Stomach smooth muscle (tissue), 2 donors: Measurements from ENCODE around the gene MACF1.

Source experiments
- H3K27ac ChIP-seq: one replicate; pipeline ENCODE4 v1.7.0; 2013; ENCODE audit warnings: mild to moderate bottlenecking, low read length, inconsistent platforms
- H3K27me3 ChIP-seq, 2 donors: one replicate each; pipeline ENCODE4 v1.7.0; 2013; ENCODE audit warnings: low read length in 2 of 2; ENCODE audit not compliant: insufficient read depth in 2 of 2, control insufficient read depth in 1 of 2
- H3K36me3 ChIP-seq, 2 donors: one replicate each; pipeline ENCODE4 v1.7.0; 2013; ENCODE audit warnings: low read length in 2 of 2; ENCODE audit not compliant: control insufficient read depth in 2 of 2, insufficient read depth in 2 of 2
- H3K4me1 ChIP-seq: one replicate; pipeline ENCODE4 v1.7.0; 2013; ENCODE audit warnings: low read length; ENCODE audit not compliant: control insufficient read depth, insufficient read depth
- H3K4me3 ChIP-seq, 2 donors: one replicate each; pipeline ENCODE4 v1.7.0; 2013; ENCODE audit warnings: low read length in 2 of 2
- H3K9ac ChIP-seq, 2 donors: one replicate each; pipeline ENCODE4 v1.7.0; 2013; ENCODE audit warnings: low read length in 2 of 2, mild to moderate bottlenecking in 1 of 2
- H3K9me3 ChIP-seq, 2 donors: one replicate each; pipeline ENCODE4 v1.7.0; 2013; ENCODE audit warnings: low read length in 2 of 2; ENCODE audit not compliant: control insufficient read depth in 2 of 2
- donor health status: healthy.
- donor health status: Pancreatic carcinoma.

Gene MACF1

GRCh38 chr1:39214998-39215873, 10.7 kb downstream of the MACF1 start:
- H3K27me3 ChIP-seq = no peaks in the 10 kb centered on the region
- no peaks in the 10 kb centered on the region for H3K36me3 ChIP-seq
- H3K4me1 ChIP-seq = peaks cover 28% of the 10 kb centered on the region
- no peak overlapping the region for H3K9ac ChIP-seq
- H3K27ac ChIP-seq = peak overlapping the region; percentile 67
- peak overlapping the region; percentile 25 to 40 for H3K4me3 ChIP-seq
- no peaks in the 10 kb centered on the region for H3K9me3 ChIP-seq

GRCh38 chr1:39216771-39217170, 12.3 kb downstream of the MACF1 start:
- Histone ChIP-seq H3K9ac (no peak overlapping the region), H3K36me3 (no peaks in the 10 kb centered on the region), H3K9me3 (no peaks in the 10 kb centered on the region), H3K27ac (no peak overlapping the region), H3K27me3 (no peaks in the 10 kb centered on the region), H3K4me3 (no peak overlapping the region), H3K4me1 (peaks cover 28% of the 10 kb centered on the region)

GRCh38 chr1:39220891-39221870, 16.7 kb downstream of the MACF1 start:
- Histone ChIP-seq H3K27me3 (no peaks in the 10 kb centered on the region), H3K4me3 (no peak overlapping the region), H3K9me3 (no peaks in the 10 kb centered on the region), H3K36me3 (peaks cover 0 to 4% of the 10 kb centered on the region in 2 donors), H3K9ac (no peak overlapping the region), H3K4me1 (peaks cover 5% of the 10 kb centered on the region), H3K27ac (no peak overlapping the region)

GRCh38 chr1:39224295-39224829, 19.9 kb downstream of the MACF1 start:
- Histone ChIP-seq H3K9ac (no peak overlapping the region), H3K27ac (no peak overlapping the region), H3K4me3 (no peak overlapping the region), H3K36me3 (peaks cover 0 to 4% of the 10 kb centered on the region in 2 donors), H3K9me3 (no peaks in the 10 kb centered on the region), H3K27me3 (no peaks in the 10 kb centered on the region), H3K4me1 (peaks cover 3% of the 10 kb centered on the region)

GRCh38 chr1:39226836-39227235, 22.3 kb downstream of the MACF1 start:
- no peak overlapping the region for H3K27ac ChIP-seq
- peaks cover 2 to 4% of the 10 kb centered on the region in 2 donors for H3K36me3 ChIP-seq
- H3K4me3 ChIP-seq = no peak overlapping the region
- H3K4me1 ChIP-seq = peaks cover 18% of the 10 kb centered on the region
- H3K27me3 ChIP-seq = no peaks in the 10 kb centered on the region
- no peaks in the 10 kb centered on the region for H3K9me3 ChIP-seq
- no peak overlapping the region for H3K9ac ChIP-seq

- Histone ChIP-seq H3K9me3 (no peaks in the 10 kb centered on the region), H3K4me1 (peaks cover 20% of the 10 kb centered on the region), H3K4me3 (no peak overlapping the region), H3K27ac (no peak overlapping the region), H3K27me3 (no peaks in the 10 kb centered on the region), H3K36me3 (peaks cover 6 to 10% of the 10 kb centered on the region in 2 donors), H3K9ac (no peak overlapping the region)
These were observed 23.8 kb downstream of the MACF1 start for GRCh38 chr1:39228252-39228651.

- Histone ChIP-seq H3K27me3 (no peaks in the 10 kb centered on the region), H3K9ac (no peak overlapping the region), H3K36me3 (peaks cover 9 to 13% of the 10 kb centered on the region in 2 donors), H3K27ac (no peak overlapping the region), H3K4me3 (no peak overlapping the region), H3K9me3 (no peaks in the 10 kb centered on the region), H3K4me1 (peaks cover 20% of the 10 kb centered on the region)
These were observed 25.0 kb downstream of the MACF1 start for GRCh38 chr1:39229504-39229903.

GRCh38 chr1:39230261-39231190, 26.0 kb downstream of the MACF1 start:
- Histone ChIP-seq H3K4me3 (peak overlapping the region in 1 of 2 donors; percentile 25), H3K9me3 (no peaks in the 10 kb centered on the region), H3K27me3 (no peaks in the 10 kb centered on the region), H3K36me3 (peaks cover 11 to 13% of the 10 kb centered on the region in 2 donors), H3K9ac (peak overlapping the region; percentile 6 to 29), H3K27ac (peak overlapping the region; percentile 18), H3K4me1 (peaks cover 20% of the 10 kb centered on the region)

- peaks cover 12 to 13% of the 10 kb centered on the region in 2 donors for H3K36me3 ChIP-seq
- no peak overlapping the region for H3K27ac ChIP-seq
- no peaks in the 10 kb centered on the region for H3K9me3 ChIP-seq
- no peak overlapping the region for H3K9ac ChIP-seq
- H3K4me3 ChIP-seq = no peak overlapping the region
- H3K27me3 ChIP-seq = no peaks in the 10 kb centered on the region
- peaks cover 5% of the 10 kb centered on the region for H3K4me1 ChIP-seq
These were observed 32.5 kb downstream of the MACF1 start for GRCh38 chr1:39236971-39237370.
